HCT116 (cell line): Measurements from ENCODE around the gene TMCC1. TPM values are rescaled to one million over a fixed set of nuclear protein-coding genes. Genes with fewer than 3 reads are reported as not detected.

Experiments used
- ATAC-seq: fragments of 200-7000 bp; cut with Tn5 transposase; 2 replicates; pipeline ENCODE4 v1.9.1; 2020; ENCODE audit warnings: mild to moderate bottlenecking, moderate library complexity
- BruUV-seq: library from RNA; stranded (reverse); fragments of 400-500 nt; replicated peaks from 2 replicates; lab custom pipeline; 2021; lab: Mats Ljungman, UMichigan
- CTCF ChIA-PET: fragments of 300-600 bp; sonication (Branson Sonifier 250); formaldehyde crosslinking; loops from one replicate; lab custom pipeline; 2021; ENCODE audit warnings: antibody characterized with exemption; lab: Charles Lee
- POLR2A ChIA-PET: fragments of 300-600, 350-600 bp; sonication (Branson Sonifier 250); formaldehyde crosslinking; loops from one replicate; lab custom pipeline; 2021; ENCODE audit warnings: antibody characterized with exemption; lab: Charles Lee
- RAD21 ChIA-PET, 2 experiments: fragments of 300-600 bp; sonication (Branson Sonifier 250); formaldehyde crosslinking; loops; one replicate each; lab custom pipeline; 2023; ENCODE audit warnings: low total read pairs in 2 of 2; ENCODE audit not compliant: uncharacterized antibody in 2 of 2, unreplicated experiment in 2 of 2, low non-redundant PET in 1 of 2; lab: Charles Lee
- DNase-seq: peaks from one replicate; pipeline ENCODE4 v3.0.0-alpha.2; 2010; ENCODE audit warnings: low read depth, low spot score
- H2AFZ ChIP-seq: fragments of 200-600 bp; shearing (Covaris generic), sonication (generic); 2 replicates; pipeline ENCODE4 v1.6.1; 2017; ENCODE audit warnings: low read depth, mixed run types, mixed read lengths, antibody characterized with exemption, low read length; ENCODE audit not compliant: poor library complexity, severe bottlenecking
- H3K27ac ChIP-seq: 2 replicates; pipeline ENCODE4 v1.5.1; 2012; ENCODE audit warnings: low read depth, low read length
- H3K27me3 ChIP-seq: fragments of 200-600 bp; sonication (generic); 2 replicates; pipeline ENCODE4 v1.6.1; 2016; ENCODE audit warnings: mixed run types, low read length, mixed read lengths; ENCODE audit not compliant: insufficient read depth
- H3K36me3 ChIP-seq, 2 experiments: fragments of 200-500 bp in 1 of 2; fragments of 200-600 bp in 1 of 2; sonication (Bioruptor generic) in 1 of 2; sonication (generic) in 1 of 2; 2 replicates each; pipeline versions ENCODE4 v1.5.1 to v1.6.1; 2014 to 2016; ENCODE audit warnings: low read length in 2 of 2, inconsistent platforms in 1 of 2, mixed read lengths in 1 of 2, mixed run types in 1 of 2; ENCODE audit not compliant: insufficient read depth in 2 of 2, control insufficient read depth in 1 of 2
- H3K4me1 ChIP-seq, 2 experiments: fragments of 200-600 bp in 1 of 2; sonication (generic) in 1 of 2; 2 replicates each; pipeline versions ENCODE4 v1.5.1 to v1.6.1; 2012 to 2017; ENCODE audit warnings: low read length in 2 of 2, inconsistent platforms in 1 of 2, mild to moderate bottlenecking in 1 of 2, mixed read lengths in 1 of 2, mixed run types in 1 of 2, moderate library complexity in 1 of 2; ENCODE audit not compliant: insufficient read depth in 2 of 2, control insufficient read depth in 1 of 2
- H3K4me2 ChIP-seq: fragments of 200-600 bp; sonication (generic); 2 replicates; pipeline ENCODE4 v1.6.1; 2017; ENCODE audit warnings: mixed run types, low read length, mixed read lengths
- H3K4me3 ChIP-seq, 2 experiments: fragments of 200-600 bp in 1 of 2; sonication (generic) in 1 of 2; replicated peaks in 1 of 2; 2 replicates each; pipeline ENCODE4 v1.5.1; 2011 to 2016; ENCODE audit warnings: low read length in 2 of 2, control low read depth in 1 of 2, low read depth in 1 of 2, mild to moderate bottlenecking in 1 of 2, mixed read lengths in 1 of 2, mixed run types in 1 of 2
- H3K79me2 ChIP-seq: fragments of 200-600 bp; sonication (generic); 2 replicates; pipeline ENCODE4 v1.6.1; 2017; ENCODE audit warnings: mild to moderate bottlenecking, mixed run types, low read length, moderate library complexity, mixed read lengths; ENCODE audit not compliant: insufficient read depth
- H3K9ac ChIP-seq: fragments of 200-600 bp; sonication (generic); 2 replicates; pipeline ENCODE4 v1.6.1; 2016; ENCODE audit warnings: low read length, mixed read lengths
- H3K9me2 ChIP-seq: fragments of 200-600 bp; sonication (generic), shearing (Covaris generic); 2 replicates; pipeline ENCODE4 v1.6.1; 2017; ENCODE audit warnings: mixed run types, mild to moderate bottlenecking, moderate library complexity; ENCODE audit not compliant: insufficient read depth
- H3K9me3 ChIP-seq, 2 experiments: fragments of 200-500 bp in 1 of 2; fragments of 200-600 bp in 1 of 2; sonication (Bioruptor generic) in 1 of 2; sonication (generic) in 1 of 2; 2 replicates each; pipeline ENCODE4 v1.6.1; 2014 to 2017; ENCODE audit warnings: low read length in 2 of 2, mixed read lengths in 2 of 2, inconsistent platforms in 1 of 2, low read depth in 1 of 2, mild to moderate bottlenecking in 1 of 2, mixed run types in 1 of 2, moderate library complexity in 1 of 2; ENCODE audit not compliant: control insufficient read depth in 1 of 2, insufficient read depth in 1 of 2
- H4K20me1 ChIP-seq: fragments of 200-600 bp; sonication (generic), shearing (Covaris generic); 2 replicates; pipeline ENCODE4 v1.6.1; 2017; ENCODE audit warnings: mixed run types, mild to moderate bottlenecking, moderate library complexity; ENCODE audit not compliant: insufficient read depth
- CBX3 ChIP-seq: IDR thresholded peaks from 2 replicates; pipeline ENCODE4 v1.6.1; 2012; ENCODE audit warnings: low read depth
- EGR1 ChIP-seq: IDR thresholded peaks from 2 replicates; pipeline ENCODE4 v1.6.1; 2012; ENCODE audit warnings: low read depth
- ELF1 ChIP-seq: IDR thresholded peaks from 2 replicates; pipeline ENCODE4 v1.6.1; 2012; ENCODE audit warnings: low read depth, borderline replicate concordance
- EZH2 ChIP-seq: fragments of 200-600 bp; sonication (generic); IDR thresholded peaks from 2 replicates; pipeline ENCODE4 v1.6.1; 2017; ENCODE audit warnings: antibody characterized with exemption, mixed run types
- EZH2phosphoT487 ChIP-seq: fragments of 200-600 bp; IDR thresholded peaks from 2 replicates; pipeline ENCODE4 v1.6.1; 2018; ENCODE audit warnings: antibody characterized with exemption, borderline replicate concordance
- FOSL1 ChIP-seq: IDR thresholded peaks from 2 replicates; pipeline ENCODE4 v1.6.1; 2012; ENCODE audit warnings: low read depth
- JUND ChIP-seq: IDR thresholded peaks from 2 replicates; pipeline ENCODE4 v1.6.1; 2012
- POLR2A ChIP-seq: IDR thresholded peaks from 2 replicates; pipeline ENCODE4 v1.7.0; 2011; ENCODE audit warnings: borderline replicate concordance; ENCODE audit not compliant: insufficient read depth, insufficient read length; ENCODE audit errors: extremely low read depth
- POLR2AphosphoS5 ChIP-seq: IDR thresholded peaks from 2 replicates; pipeline ENCODE4 v1.6.1; 2011; ENCODE audit warnings: mild to moderate bottlenecking, low read depth, low read length, moderate library complexity
- RAD21 ChIP-seq: IDR thresholded peaks from 2 replicates; pipeline ENCODE4 v1.6.1; 2012; ENCODE audit warnings: low read depth, mild to moderate bottlenecking
- REST ChIP-seq: IDR thresholded peaks from 2 replicates; pipeline ENCODE4 v1.6.1; 2012; ENCODE audit warnings: low read depth
- SIN3A ChIP-seq: IDR thresholded peaks from 2 replicates; pipeline ENCODE4 v1.6.1; 2012; ENCODE audit warnings: low read depth
- SP1 ChIP-seq: IDR thresholded peaks from 2 replicates; pipeline ENCODE4 v1.6.1; 2012; ENCODE audit warnings: low read depth
- SRF ChIP-seq: IDR thresholded peaks from 2 replicates; pipeline ENCODE4 v1.6.1; 2012; ENCODE audit warnings: low read depth
- TCF7L2 ChIP-seq: IDR thresholded peaks from 2 replicates; pipeline ENCODE4 v1.7.0; 2011; ENCODE audit warnings: borderline replicate concordance, inconsistent platforms; ENCODE audit not compliant: insufficient read depth, insufficient read length; ENCODE audit errors: extremely low read depth
- YY1 ChIP-seq: IDR thresholded peaks from 2 replicates; pipeline ENCODE4 v1.6.1; 2011; ENCODE audit warnings: low read length, low read depth, moderate library complexity, mild to moderate bottlenecking; ENCODE audit not compliant: insufficient replicate concordance; ENCODE audit errors: extremely low read depth
- ZBTB33 ChIP-seq: IDR thresholded peaks from 2 replicates; pipeline ENCODE4 v1.6.1; 2011; ENCODE audit warnings: mild to moderate bottlenecking, low read length, moderate library complexity; ENCODE audit not compliant: insufficient replicate concordance; ENCODE audit errors: extremely low read depth
- ZNF274 ChIP-seq: fragments of 200-500 bp; sonication (Bioruptor generic); IDR thresholded peaks from 2 replicates; pipeline ENCODE4 v1.6.1; 2014; ENCODE audit warnings: mild to moderate bottlenecking, low read depth, low read length, inconsistent platforms
- intact Hi-C: fragments of 100-400 bp; cut with micrococcal nuclease; formaldehyde crosslinking; loops from 2 replicates; pipeline ENCODE4 v1.10.0; 2022
- total RNA-seq: library from RNA; stranded (reverse); gene quantifications from one replicate; pipeline ENCODE4 v1.2.1, GENCODE V29; 2021; ENCODE audit not compliant: unreplicated experiment

The TMCC1 gene
- total RNA-seq, 1 experiment from 2014 or later, result 32.5 TPM

- RAD21 ChIA-PET, result no interaction called here
- no peaks in the 10 kb centered on the region; the same call in 1 of the 2 replicates for H3K79me2 ChIP-seq
- no peak for TF ChIP-seq SRF
- no peak for TF ChIP-seq SIN3A
- TF ChIP-seq ELF1, result no peak
- no peak for TF ChIP-seq ZNF274
- no peak for TF ChIP-seq EZH2
- TF ChIP-seq TCF7L2, result no peak
- TF ChIP-seq SP1, result no peak
- no peak for TF ChIP-seq POLR2AphosphoS5
- no peak for TF ChIP-seq FOSL1
- TF ChIP-seq RAD21, result no peak
- TF ChIP-seq CBX3, result no peak
- TF ChIP-seq JUND, result no peak
- TF ChIP-seq EGR1, result no peak
- no peak for TF ChIP-seq ZBTB33
- no peak for TF ChIP-seq YY1
- TF ChIP-seq REST, result no peak
- no peak for TF ChIP-seq POLR2A
- TF ChIP-seq EZH2phosphoT487, result no peak
- TF ChIP-seq, all 23 proteins: peak for 0
- DNase-seq (no peak), ATAC-seq (no peak)
- H3K27me3 ChIP-seq, result no peaks in the 10 kb centered on the region
- H3K4me3 ChIP-seq, result no peak overlapping the region
- intact Hi-C loops, result no loop called here
- H3K9ac ChIP-seq, result no peak overlapping the region
- ChIA-PET CTCF (interaction anchor here (1.5 kb wide), 1 partner anchor 347 kb away, joined by 3 read pairs; no protein-coding TSS in a partner anchor), POLR2A (no interaction called here)
- H3K9me3 ChIP-seq, result no peaks in the 10 kb centered on the region
- H3K27ac ChIP-seq, result no peak overlapping the region
- no peaks in the 10 kb centered on the region for H3K36me3 ChIP-seq
- no peaks in the 10 kb centered on the region for H4K20me1 ChIP-seq
- no peaks in the 10 kb centered on the region for H3K9me2 ChIP-seq
- no TSS peak for BruUV-seq
- H3K4me2 ChIP-seq, result no peak overlapping the region
- peaks cover 10 to 17% of the 10 kb centered on the region in 2 experiments for H3K4me1 ChIP-seq
- no peak overlapping the region for H2AFZ ChIP-seq
These were observed 56.4 kb downstream of the TMCC1 start for GRCh38 chr3:129837065-129837642.
